Hepatocyte (in vitro differentiated cells): ENCODE results near the gene APBB2.
A peak's percentile ranks its signal among the peaks of the same experiment; 100 is the strongest.

Source experiments
- EZH2 ChIP-seq: fragments of 200-600 bp; sonication (generic); IDR thresholded peaks from 2 replicates; pipeline ENCODE4 v1.6.1; 2016; ENCODE audit warnings: antibody characterized with exemption, mild to moderate bottlenecking, borderline replicate concordance
- TF ChIP-seq, protein P1 (sequence below): fragments of 200-600 bp; sonication (generic); IDR thresholded peaks from 2 replicates; pipeline ENCODE4 v1.5.1; 2016; ENCODE audit warnings: antibody characterized with exemption, mild to moderate bottlenecking; ENCODE audit not compliant: poor library complexity

DNA sequence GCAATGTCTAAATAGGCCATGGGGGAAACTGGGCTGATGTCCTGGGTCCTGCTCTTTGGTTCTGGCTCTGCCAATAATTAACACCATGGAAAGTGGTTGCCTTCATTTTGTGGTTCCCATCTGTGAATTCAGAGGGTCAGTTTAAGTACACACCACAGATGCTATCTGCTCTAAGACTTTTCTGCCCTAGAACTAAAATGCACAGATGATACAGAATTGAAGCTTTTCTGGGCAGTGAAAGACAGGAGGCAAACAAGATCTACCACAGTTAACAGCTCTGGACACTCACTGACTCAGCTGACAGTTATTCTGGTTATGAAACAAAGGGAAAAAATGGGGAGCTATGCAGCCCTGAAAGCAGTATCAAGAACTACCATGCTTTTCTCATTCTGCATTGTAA is 37.3 kb downstream of the APBB2 start:
- TF ChIP-seq, protein P1, sequence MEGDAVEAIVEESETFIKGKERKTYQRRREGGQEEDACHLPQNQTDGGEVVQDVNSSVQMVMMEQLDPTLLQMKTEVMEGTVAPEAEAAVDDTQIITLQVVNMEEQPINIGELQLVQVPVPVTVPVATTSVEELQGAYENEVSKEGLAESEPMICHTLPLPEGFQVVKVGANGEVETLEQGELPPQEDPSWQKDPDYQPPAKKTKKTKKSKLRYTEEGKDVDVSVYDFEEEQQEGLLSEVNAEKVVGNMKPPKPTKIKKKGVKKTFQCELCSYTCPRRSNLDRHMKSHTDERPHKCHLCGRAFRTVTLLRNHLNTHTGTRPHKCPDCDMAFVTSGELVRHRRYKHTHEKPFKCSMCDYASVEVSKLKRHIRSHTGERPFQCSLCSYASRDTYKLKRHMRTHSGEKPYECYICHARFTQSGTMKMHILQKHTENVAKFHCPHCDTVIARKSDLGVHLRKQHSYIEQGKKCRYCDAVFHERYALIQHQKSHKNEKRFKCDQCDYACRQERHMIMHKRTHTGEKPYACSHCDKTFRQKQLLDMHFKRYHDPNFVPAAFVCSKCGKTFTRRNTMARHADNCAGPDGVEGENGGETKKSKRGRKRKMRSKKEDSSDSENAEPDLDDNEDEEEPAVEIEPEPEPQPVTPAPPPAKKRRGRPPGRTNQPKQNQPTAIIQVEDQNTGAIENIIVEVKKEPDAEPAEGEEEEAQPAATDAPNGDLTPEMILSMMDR: peak; percentile 6
- TF ChIP-seq EZH2: no peak
